Right lobe of liver (tissue), 6 donors: ENCODE measurements around the gene MAML3. TPM values are rescaled to one million over a fixed set of nuclear protein-coding genes. Genes with fewer than 3 reads are reported as not detected.

Experiments
- ATAC-seq, 4 donors: fragments of 200-7000 bp; cut with Tn5 transposase; one replicate each; pipeline ENCODE4 v1.9.1; 2020; ENCODE audit warnings: mild to moderate bottlenecking in 4 of 4, moderate library complexity in 4 of 4
- DNase-seq, 3 donors: peaks; one replicate each; pipeline ENCODE4 v3.0.0-alpha.2; 2020
- H3K27ac ChIP-seq, 3 donors: fragments of 200-600 bp; one replicate each; pipeline ENCODE4 v1.8.0; 2022
- H3K27me3 ChIP-seq, 2 donors: fragments of 200-600 bp; one replicate each; pipeline ENCODE4 v1.8.0; 2022
- H3K36me3 ChIP-seq, 4 donors: fragments of 200-600 bp; sonication (generic) in 1 of 4; one replicate each; pipeline versions ENCODE4 v1.5.1 to v1.8.0; 2017 to 2022; ENCODE audit warnings: control low read depth in 1 of 4
- H3K4me1 ChIP-seq, 4 donors: fragments of 200-600 bp; sonication (generic) in 1 of 4; one replicate each; pipeline versions ENCODE4 v1.5.1 to v1.8.0; 2017 to 2022; ENCODE audit warnings: control low read depth in 1 of 4
- H3K4me3 ChIP-seq, 3 donors: fragments of 200-600 bp; one replicate each; pipeline ENCODE4 v1.8.0; 2022
- H3K9me3 ChIP-seq, 4 donors: fragments of 200-600 bp; sonication (generic) in 1 of 4; one replicate each; pipeline versions ENCODE4 v1.5.1 to v1.8.0; 2017 to 2022; ENCODE audit warnings: control low read depth in 1 of 4
- POLR2A ChIP-seq: fragments of 450-650 bp; IDR thresholded peaks from one replicate; pipeline ENCODE4 v1.6.1; 2017; ENCODE audit warnings: antibody characterized with exemption, mild to moderate bottlenecking
- WGBS: methylation state at CpG from one replicate; pipeline ENCODE4 v1.1.6; 2018; ENCODE audit warnings: low coverage, low lambda C conversion rate; ENCODE audit not compliant: insufficient coverage; ENCODE audit errors: missing lambda C conversion rate; 5-methylcytosine and 5-hydroxymethylcytosine counted together
- intact Hi-C, 2 donors: fragments of 100-400 bp; cut with DNase I; formaldehyde crosslinking; loops; one replicate each; pipeline versions ENCODE4 v1.11.2 to v1.14.1; 2022
- total RNA-seq, 6 experiments: library from RNA; depleted of rRNA in 2 of 6; stranded (reverse); fragments of >200 nt in 2 of 6; fragmentation: NEBNext Ultra II Directional in 3 of 6; extraction: Animal tissue kit (Norgen Biotek cat#: 25700) in 3 of 6; gene quantifications; one replicate each; pipeline versions ENCODE4 v1.1.0 to v1.2.4, GENCODE V29; 2016 to 2023
- TF ChIP-seq, protein P1 (sequence below), 4 donors: fragments of 200-600 bp in 3 of 4; fragments of 450-650 bp in 1 of 4; IDR thresholded peaks; one replicate each; pipeline versions ENCODE4 v1.5.1 to v1.8.0; 2016 to 2022; ENCODE audit warnings: antibody characterized with exemption in 4 of 4, mild to moderate bottlenecking in 2 of 4
- donor health status: DM: no; HTN: yes; CAD: no.
- donor health status: DM: no; HTN: no; CAD: no.
- donor health status: DM: no; HTN: no; CAD: no.
- donor health status: DM: no; HTN: yes; CAD: no.
- donor health status: DM: no; HTN: yes; CAD: no.

Gene MAML3
- total RNA-seq, 6 experiments from 2014 or later = 2.6 to 7.8 (median 5.0) TPM

DNA sequence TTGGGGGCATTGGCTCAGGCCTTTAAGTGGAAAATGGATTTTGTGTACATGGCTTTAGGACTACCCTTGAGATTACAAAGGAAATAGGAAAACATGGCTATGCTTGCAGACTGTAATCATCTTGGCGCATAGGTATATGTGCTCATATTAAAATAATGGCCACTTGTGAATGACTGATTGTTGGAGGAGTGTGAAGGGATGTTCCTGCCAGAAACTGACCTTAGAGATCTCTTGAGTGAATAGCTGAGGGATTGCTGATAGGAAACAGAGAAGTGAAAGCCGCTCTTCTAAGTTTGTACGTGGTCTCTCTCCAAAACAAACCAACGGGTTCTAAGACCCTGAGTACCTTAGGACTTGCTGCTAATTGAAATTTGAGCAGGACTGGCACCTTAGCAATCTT lies 302.3 kb downstream of the MAML3 start:
- no peak for DNase-seq
- Histone ChIP-seq H3K27ac (no peak overlapping the region), H3K4me3 (no peak overlapping the region), H3K4me1 (peaks cover 0 to 4% (median 0%) of the 10 kb centered on the region in 4 donors), H3K9me3 (no peaks in the 10 kb centered on the region), H3K36me3 (no peaks in the 10 kb centered on the region), H3K27me3 (no peaks in the 10 kb centered on the region)
- intact Hi-C loops = no loop called here
- no peak for ATAC-seq
- no peak for TF ChIP-seq POLR2A
- TF ChIP-seq, protein P1, sequence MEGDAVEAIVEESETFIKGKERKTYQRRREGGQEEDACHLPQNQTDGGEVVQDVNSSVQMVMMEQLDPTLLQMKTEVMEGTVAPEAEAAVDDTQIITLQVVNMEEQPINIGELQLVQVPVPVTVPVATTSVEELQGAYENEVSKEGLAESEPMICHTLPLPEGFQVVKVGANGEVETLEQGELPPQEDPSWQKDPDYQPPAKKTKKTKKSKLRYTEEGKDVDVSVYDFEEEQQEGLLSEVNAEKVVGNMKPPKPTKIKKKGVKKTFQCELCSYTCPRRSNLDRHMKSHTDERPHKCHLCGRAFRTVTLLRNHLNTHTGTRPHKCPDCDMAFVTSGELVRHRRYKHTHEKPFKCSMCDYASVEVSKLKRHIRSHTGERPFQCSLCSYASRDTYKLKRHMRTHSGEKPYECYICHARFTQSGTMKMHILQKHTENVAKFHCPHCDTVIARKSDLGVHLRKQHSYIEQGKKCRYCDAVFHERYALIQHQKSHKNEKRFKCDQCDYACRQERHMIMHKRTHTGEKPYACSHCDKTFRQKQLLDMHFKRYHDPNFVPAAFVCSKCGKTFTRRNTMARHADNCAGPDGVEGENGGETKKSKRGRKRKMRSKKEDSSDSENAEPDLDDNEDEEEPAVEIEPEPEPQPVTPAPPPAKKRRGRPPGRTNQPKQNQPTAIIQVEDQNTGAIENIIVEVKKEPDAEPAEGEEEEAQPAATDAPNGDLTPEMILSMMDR (IDR thresholded peaks at IDR 0.05) = no peak
- 78% methylated on average over 3 of the region's 4 CpGs for WGBS

DNA sequence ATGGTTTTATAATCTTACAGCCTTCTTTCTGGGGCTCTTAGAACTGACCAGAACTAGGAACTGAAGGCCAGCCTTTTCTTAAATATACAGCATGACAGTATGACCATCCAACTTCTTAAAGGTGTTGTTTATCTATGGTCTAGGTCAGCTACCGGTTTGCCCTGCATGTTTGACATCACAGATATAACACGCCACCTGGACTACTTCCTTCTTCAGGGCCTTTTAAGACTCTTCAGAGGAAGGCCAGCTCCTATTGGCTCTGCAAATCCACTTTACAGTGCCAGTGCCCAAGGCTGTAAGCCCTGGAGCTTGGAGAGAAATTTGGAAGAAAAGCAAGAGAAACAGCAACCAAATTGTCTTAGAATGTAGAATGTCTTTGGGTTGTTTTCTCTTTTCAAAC lies 302.9 kb downstream of the MAML3 start:
- no peak overlapping the region for H3K4me3 ChIP-seq
- no peak overlapping the region for H3K27ac ChIP-seq
- no peaks in the 10 kb centered on the region for H3K9me3 ChIP-seq
- DNase-seq (no peak), ATAC-seq (no peak)
- intact Hi-C loops = no loop called here
- TF ChIP-seq POLR2A = no peak
- TF ChIP-seq, protein P1 (IDR thresholded peaks at IDR 0.05) = no peak
- WGBS = 89% methylated on average over 2 of the region's 2 CpGs
- no peaks in the 10 kb centered on the region for H3K4me1 ChIP-seq
- no peaks in the 10 kb centered on the region for H3K27me3 ChIP-seq
- no peaks in the 10 kb centered on the region for H3K36me3 ChIP-seq

DNA sequence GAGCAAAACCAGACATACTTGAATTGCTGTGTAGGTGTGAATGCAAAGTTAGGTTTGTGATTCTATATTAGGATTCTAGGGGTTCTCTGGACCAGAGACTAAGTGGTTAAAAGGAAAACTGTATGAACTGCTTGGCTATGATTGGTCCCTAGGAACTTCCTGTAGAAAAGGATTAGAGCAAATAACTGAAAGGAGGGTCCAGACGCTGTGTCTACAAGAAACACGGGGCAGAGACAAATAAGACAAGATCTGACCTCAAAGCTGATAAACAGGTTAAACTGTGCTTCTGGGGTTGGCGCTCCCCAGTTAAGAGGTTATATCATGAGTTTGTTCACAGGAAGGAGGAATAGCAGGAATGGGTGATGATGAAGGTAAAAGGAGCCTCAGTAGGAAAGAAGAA lies 304.8 kb downstream of the MAML3 start:
- ATAC-seq (no peak), DNase-seq (no peak)
- intact Hi-C loops = no loop called here
- H3K4me3 ChIP-seq = no peak overlapping the region
- no peak for TF ChIP-seq POLR2A
- TF ChIP-seq, protein P1 (IDR thresholded peaks at IDR 0.05) = no peak
- peaks cover 0 to 8% (median 0%) of the 10 kb centered on the region in 4 donors for H3K4me1 ChIP-seq
- no peaks in the 10 kb centered on the region for H3K9me3 ChIP-seq
- no peaks in the 10 kb centered on the region for H3K27me3 ChIP-seq
- H3K27ac ChIP-seq = no peak overlapping the region
- WGBS = 49% methylated on average over 2 of the region's 3 CpGs
- H3K36me3 ChIP-seq = no peaks in the 10 kb centered on the region

DNA sequence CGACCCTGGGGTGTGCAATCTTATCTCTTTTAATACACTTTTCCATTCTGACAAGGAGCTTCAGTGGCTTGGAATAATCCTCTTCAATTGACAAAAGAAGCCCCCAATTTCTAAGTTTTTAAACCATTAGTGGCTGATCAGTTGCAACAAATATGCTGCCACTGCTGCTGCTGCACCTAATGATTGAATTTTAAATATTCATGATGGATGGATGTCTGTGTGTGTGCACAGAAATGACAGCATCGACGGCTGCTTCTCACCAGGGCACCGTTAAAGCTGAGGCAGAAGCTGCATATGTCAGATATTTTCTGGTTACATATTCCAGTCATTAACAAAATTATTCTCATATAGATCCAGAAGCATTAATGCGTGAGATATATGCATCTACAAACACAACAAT lies 306.0 kb downstream of the MAML3 start:
- Histone ChIP-seq H3K4me3 (no peak overlapping the region), H3K27ac (no peak overlapping the region), H3K36me3 (no peaks in the 10 kb centered on the region), H3K4me1 (peaks cover 0 to 15% (median 0%) of the 10 kb centered on the region in 4 donors), H3K27me3 (no peaks in the 10 kb centered on the region), H3K9me3 (no peaks in the 10 kb centered on the region)
- 73% methylated on average over 5 of the region's 5 CpGs for WGBS
- intact Hi-C loops = no loop called here
- DNase-seq = no peak
- ATAC-seq = no peak
- no peak for TF ChIP-seq POLR2A
- TF ChIP-seq, protein P1 (IDR thresholded peaks at IDR 0.05) = no peak

DNA sequence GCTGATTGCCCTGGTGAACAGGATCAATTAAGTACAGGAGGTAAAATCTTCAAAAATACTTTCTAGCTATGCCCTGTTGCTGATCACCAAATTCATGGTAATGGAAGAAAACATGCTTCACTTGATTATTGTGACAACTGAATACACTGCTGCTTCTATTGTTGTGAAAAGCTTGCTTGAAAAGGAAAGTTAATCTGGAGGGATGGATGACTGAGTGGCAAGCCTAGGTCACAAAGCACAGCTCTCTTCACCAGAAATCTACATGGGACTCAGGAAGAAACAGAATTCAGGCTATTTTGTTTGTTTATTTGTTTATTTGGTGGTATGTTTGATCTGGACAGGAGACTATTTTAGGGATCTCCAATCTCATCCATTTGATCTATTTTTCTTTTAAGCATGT lies 306.4 kb downstream of the MAML3 start:
- intact Hi-C loops = no loop called here
- ATAC-seq (no peak), DNase-seq (no peak)
- no peaks in the 10 kb centered on the region for H3K9me3 ChIP-seq
- H3K4me1 ChIP-seq = peaks cover 0 to 15% (median 2%) of the 10 kb centered on the region in 4 donors
- no peaks in the 10 kb centered on the region for H3K36me3 ChIP-seq
- no peak overlapping the region for H3K27ac ChIP-seq
- TF ChIP-seq, protein P1 (IDR thresholded peaks at IDR 0.05) = no peak
- no peak for TF ChIP-seq POLR2A
- no peaks in the 10 kb centered on the region for H3K27me3 ChIP-seq
- H3K4me3 ChIP-seq = no peak overlapping the region
